NOMO-1 treated with DMSO at 0.1 percent for 48 hours (cell line): Measurements from ENCODE around the gene INHBC.

Experiments
- DNase-seq: peaks from one replicate; lab custom pipeline; 2025; ENCODE audit not compliant: unreplicated experiment; lab: John Stamatoyannopoulos, UW

INHBC gene

GRCh38 chr12:57452937-57453509 lies 18.4 kb downstream of the INHBC start:
- DNase-seq: peak; percentile 41

GRCh38 chr12:57454213-57454565 lies 19.6 kb downstream of the INHBC start:
- no peak for DNase-seq

DNA sequence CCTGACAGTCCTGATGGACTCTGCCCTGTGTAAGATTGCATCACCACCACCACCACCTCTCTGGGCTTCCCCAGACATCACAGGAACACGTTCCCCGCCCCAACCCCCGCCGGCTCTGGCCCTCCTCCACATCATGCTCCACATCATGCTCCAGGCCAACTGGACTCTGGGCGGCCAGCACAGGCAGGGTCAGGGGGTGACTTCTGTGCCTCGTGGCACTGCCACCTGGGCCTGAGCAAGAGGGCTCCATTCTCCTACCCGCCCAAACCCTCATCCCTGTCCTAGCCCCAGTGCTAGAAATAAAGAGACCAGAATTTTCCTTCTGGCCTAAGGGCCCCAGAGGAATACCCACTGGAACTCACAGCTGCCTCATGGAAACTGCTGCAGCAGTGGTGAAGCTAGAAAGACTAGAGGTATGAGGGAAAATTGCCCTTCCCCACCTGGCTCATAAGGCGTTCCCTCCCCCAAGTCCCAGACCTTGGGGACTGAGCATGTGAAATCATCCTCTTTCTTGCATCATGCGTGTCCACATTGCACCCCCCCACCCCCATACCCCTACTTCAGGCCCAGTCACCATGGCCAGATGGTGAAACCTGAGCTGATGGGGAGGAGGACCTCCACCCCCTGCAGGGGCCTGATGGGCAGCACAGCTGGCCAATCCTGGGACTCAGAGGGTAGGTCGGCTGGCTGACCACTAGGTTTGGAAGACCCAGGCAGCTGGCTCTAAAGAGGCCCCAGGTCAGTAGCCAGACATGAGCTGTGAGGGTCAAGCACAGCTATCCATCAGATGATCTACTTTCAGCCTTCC lies 20.2 kb downstream of the INHBC start, which contains the start of gene INHBE:
INHBE (plus strand) TSS at position 742 of the 808 bp plus-strand sequence. CDS start 230 bp downstream, outside the sequence.
- DNase-seq: peak; percentile 51

DNA sequence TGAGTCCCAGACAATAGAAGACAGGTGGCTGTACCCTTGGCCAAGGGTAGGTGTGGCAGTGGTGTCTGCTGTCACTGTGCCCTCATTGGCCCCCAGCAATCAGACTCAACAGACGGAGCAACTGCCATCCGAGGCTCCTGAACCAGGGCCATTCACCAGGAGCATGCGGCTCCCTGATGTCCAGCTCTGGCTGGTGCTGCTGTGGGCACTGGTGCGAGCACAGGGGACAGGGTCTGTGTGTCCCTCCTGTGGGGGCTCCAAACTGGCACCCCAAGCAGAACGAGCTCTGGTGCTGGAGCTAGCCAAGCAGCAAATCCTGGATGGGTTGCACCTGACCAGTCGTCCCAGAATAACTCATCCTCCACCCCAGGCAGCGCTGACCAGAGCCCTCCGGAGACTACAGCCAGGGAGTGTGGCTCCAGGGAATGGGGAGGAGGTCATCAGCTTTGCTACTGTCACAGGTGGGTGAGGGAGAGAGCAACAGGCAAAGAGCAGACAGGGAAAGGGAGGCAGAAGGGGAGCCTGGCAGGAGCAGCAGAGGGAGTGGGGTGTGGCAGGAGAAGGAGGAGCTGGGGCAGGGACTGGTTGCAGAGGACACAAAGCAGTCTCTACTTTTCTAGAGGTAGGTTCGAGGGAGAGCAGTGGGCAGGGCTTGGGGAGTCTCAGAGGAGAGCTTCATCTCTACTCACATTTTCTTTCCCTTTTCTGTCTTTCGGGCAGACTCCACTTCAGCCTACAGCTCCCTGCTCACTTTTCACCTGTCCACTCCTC lies 21.0 kb downstream of the INHBC start:
- no peak for DNase-seq

- DNase-seq: peak; percentile 56
These were observed 21.6 kb downstream of the INHBC start for GRCh38 chr12:57456145-57456700.

GRCh38 chr12:57456737-57457490 lies 22.3 kb downstream of the INHBC start:
- no peak for DNase-seq

DNA sequence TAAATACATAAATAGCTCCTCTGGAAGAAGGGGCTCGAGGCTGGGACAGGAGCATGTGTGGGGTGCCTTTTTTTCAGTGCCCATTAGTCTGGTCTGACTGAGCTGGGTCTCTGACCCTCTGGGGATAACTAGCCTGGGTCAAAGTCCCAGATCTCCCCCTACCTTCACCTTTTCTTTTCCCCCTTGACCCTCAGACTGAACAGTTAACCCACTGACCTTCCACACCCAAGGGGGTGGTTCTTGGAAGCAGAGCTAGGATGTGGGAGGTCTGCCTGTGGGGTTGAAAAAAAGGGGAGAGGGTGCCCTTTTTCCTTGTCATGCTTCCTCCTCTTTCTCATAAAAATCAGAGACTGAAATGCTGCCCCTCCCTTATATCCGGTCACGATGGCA lies 24.1 kb downstream of the INHBC start:
- no peak for DNase-seq

DNA sequence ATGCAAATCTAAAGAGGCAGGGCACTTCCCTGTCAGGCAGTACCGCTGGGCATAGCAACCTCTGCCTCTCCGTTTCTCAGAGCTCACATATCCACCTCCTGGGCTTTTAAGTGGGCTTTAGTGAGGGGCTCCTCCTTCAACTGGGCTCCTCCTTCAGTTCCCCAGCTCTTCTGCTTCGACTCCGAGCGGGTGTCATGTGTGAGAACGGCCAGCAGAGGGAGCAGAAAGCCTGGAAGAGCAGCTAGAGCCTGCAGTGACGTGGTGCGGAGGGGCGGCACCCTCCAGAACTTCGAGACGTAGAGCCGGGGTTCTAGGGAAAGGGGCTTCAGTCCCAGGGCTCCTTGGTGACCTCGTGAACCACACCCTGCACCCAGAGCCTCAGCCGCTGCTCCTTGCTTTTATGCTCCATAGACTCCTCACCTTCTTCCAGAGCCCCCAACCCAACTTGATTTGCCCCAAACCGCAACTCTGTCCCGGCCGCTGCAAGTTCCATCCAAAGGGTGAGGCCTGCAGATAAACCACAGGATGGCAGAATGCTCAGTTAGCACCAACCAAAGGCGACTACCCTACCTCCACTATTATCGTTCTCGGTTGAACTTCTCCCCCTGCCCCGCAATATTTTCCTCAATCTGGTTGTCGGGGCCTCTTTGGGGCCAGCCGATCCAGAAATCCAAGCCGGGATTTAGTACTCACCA lies 24.6 kb downstream of the INHBC start:
- peak; percentile 96 for DNase-seq

DNA sequence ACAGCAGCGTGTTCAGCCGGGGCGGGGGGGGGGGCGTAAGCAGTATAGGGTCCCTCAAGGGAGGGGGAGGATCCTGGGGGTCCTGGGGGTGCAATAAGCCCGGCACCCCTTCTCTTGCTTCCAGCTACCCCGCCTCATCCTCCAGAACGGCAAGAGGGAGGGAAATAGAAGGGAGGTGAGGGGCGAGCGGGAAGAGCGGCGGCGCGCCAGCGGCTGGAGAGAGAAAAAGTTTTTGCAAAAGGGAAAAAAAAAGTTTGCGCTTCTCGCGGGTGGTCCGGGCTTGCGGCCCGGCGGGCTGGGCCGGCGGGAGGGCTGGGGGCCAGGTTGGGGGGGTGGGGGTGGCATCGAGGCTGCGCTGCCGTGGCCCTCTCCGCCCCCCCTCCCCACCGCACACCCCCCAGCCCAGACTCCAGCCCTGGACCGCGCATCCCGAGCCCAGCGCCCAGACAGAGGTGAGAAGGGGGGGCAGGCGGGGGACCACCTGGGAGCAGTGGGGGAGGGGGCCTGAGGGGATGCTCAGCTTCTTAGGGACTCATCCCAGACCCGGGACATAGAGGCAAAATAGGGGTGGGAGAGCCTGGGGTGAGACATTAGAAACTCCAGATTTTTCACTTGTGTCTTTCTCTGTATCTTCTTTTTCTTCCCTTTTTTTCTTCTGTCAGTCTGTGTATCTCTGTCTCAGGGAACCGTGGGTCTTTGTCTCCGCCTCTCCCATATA lies 25.3 kb downstream of the INHBC start, which contains the start of gene GLI1:
GLI1 (plus strand) TSS at position 36 of the 718 bp plus-strand sequence. CDS start 3,907 bp downstream, outside the sequence.
- DNase-seq: no peak

DNA sequence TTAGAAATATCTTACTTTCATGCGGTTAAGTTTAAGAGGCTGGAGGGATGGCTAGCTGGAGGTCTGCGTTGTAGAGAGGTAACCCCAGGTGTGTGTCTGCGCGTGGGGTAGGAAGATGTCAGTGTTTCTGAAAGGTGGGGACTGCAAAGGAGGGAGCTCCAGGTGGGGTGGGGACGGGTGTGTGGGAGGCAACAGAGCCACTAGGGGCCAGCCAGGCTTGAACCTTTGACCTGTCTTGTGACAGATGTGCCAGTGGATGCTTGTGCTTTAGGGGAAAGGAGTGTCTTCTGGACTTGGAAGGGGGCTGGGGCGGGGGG lies 25.8 kb downstream of the INHBC start:
- DNase-seq: no peak

DNA sequence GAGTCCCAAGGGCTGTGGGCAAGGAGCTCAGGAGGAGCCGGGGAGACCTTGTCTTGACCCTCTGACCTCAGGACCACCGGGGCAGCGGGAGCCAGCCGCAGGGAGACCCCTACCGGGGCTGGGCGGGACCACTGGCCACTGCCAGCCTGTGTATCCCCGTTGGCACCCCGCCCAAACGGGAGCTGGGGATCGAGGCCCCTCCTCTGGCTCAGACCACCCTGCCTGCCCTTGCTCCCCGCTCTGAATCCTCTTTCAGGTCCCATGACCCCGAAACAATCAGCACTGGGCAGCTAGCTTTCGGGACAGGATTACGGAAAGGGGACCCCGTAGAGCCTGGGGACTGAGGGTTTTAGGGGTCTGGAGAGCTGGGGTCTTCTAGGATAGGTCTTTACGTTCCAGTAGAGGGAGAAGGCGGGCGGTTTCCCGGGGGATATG lies 26.3 kb downstream of the INHBC start:
- DNase-seq: no peak

GRCh38 chr12:57461276-57461916 lies 26.8 kb downstream of the INHBC start:
- DNase-seq: no peak

DNA sequence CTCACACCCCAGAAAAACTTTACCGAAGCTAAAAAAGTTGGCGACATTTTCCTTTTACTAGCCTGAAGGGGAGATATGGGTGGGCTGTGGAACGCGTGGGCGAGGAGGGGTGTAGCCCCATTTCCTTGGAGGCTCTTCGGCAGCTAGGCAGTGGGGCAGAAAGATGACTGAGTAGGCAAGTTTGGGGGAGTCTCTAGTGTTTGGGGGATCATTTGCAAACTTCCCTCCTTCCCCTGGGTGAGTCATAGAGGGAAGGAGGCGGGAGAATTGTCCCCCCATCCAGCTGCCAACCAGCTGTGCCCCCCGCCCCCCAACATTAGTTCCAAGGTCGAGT lies 27.3 kb downstream of the INHBC start:
- no peak for DNase-seq

- DNase-seq: peak; percentile 79
These were observed 27.8 kb downstream of the INHBC start for GRCh38 chr12:57462251-57462911.

- no peak for DNase-seq
These were observed 28.3 kb downstream of the INHBC start for GRCh38 chr12:57462912-57463253.

DNA sequence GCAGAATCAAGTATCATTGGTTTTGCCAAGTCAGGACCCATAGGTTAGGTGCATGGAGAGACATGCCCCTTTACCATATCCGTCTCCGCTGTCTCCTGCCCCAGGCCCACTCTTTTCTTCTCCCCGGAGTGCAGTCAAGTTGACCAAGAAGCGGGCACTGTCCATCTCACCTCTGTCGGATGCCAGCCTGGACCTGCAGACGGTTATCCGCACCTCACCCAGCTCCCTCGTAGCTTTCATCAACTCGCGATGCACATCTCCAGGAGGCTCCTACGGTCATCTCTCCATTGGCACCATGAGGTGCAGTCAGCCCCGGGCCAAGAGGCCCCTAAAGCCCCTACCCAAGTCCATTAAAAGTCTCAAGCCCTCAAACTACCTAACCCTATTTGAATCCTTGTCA lies 30.0 kb downstream of the INHBC start:
- no peak for DNase-seq

GRCh38 chr12:57465030-57465746 lies 30.6 kb downstream of the INHBC start:
- no peak for DNase-seq
